ENCODE data around the gene TAAR2. TPM values are rescaled to one million over a fixed set of nuclear protein-coding genes. Genes with fewer than 3 reads are reported as not detected.

The TAAR2 gene
- total and polyA plus RNA-seq, 8 donors, result not detected

- no peak overlapping the region for H3K27ac ChIP-seq
- ATAC-seq, result no peak
- TF ChIP-seq, protein P1, sequence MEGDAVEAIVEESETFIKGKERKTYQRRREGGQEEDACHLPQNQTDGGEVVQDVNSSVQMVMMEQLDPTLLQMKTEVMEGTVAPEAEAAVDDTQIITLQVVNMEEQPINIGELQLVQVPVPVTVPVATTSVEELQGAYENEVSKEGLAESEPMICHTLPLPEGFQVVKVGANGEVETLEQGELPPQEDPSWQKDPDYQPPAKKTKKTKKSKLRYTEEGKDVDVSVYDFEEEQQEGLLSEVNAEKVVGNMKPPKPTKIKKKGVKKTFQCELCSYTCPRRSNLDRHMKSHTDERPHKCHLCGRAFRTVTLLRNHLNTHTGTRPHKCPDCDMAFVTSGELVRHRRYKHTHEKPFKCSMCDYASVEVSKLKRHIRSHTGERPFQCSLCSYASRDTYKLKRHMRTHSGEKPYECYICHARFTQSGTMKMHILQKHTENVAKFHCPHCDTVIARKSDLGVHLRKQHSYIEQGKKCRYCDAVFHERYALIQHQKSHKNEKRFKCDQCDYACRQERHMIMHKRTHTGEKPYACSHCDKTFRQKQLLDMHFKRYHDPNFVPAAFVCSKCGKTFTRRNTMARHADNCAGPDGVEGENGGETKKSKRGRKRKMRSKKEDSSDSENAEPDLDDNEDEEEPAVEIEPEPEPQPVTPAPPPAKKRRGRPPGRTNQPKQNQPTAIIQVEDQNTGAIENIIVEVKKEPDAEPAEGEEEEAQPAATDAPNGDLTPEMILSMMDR (IDR thresholded peaks at IDR 0.05), result no peak
- H3K9me3 ChIP-seq, result no peaks in the 10 kb centered on the region
- no peak for DNase-seq
- 51 to 64% methylated on average over 6 of the region's 6 CpGs for WGBS, 2 donors
- no peaks in the 10 kb centered on the region for H3K4me1 ChIP-seq
- no peaks in the 10 kb centered on the region for H3K36me3 ChIP-seq
- no peak for FAIRE-seq
- H3K27me3 ChIP-seq, result no peaks in the 10 kb centered on the region
- intact Hi-C loops (cut with DNase I), result no loop called here
- H3K4me3 ChIP-seq, result no peak overlapping the region
These were observed 55.5 kb downstream of the TAAR2 start for GRCh38 chr6:132568611-132569010.

- no peaks in the 10 kb centered on the region for H3K27me3 ChIP-seq
- 76 to 79% methylated on average over 1 of the region's 1 CpG for WGBS, 2 donors
- H3K36me3 ChIP-seq, result no peaks in the 10 kb centered on the region
- no peak overlapping the region for H3K27ac ChIP-seq
- TF ChIP-seq, protein P1 (IDR thresholded peaks at IDR 0.05), result no peak
- H3K4me3 ChIP-seq, result no peak overlapping the region
- intact Hi-C loops (cut with DNase I), result no loop called here
- H3K4me1 ChIP-seq, result no peaks in the 10 kb centered on the region
- no peak for ATAC-seq
- FAIRE-seq, result no peak
- no peaks in the 10 kb centered on the region for H3K9me3 ChIP-seq
- DNase-seq, result no peak
These were observed 56.5 kb downstream of the TAAR2 start for GRCh38 chr6:132567566-132567965.

Other genes with a start within 250 kb of the TAAR2 start
- 10 to 100 TPM in 1 of 6 donors, 1 to 10 TPM in 1, under 1 TPM in 4; 0.32 to 13.9 (median 0.78) TPM for gene MOXD1, start 222.8 kb downstream of the TAAR2 start, total RNA-seq
- under 1 TPM; 0.30 to 0.52 TPM for gene MOXD1, start 222.8 kb downstream of the TAAR2 start, polyA plus RNA-seq
- 10 to 100 TPM; 12.2 to 33.0 (median 15.7) TPM for gene STX7, start 111.2 kb downstream of the TAAR2 start, total RNA-seq
- gene STX7, start 111.2 kb downstream of the TAAR2 start, polyA plus RNA-seq, result 1 to 10 TPM; 5.1 to 7.8 TPM
- gene TAAR9, start 86.0 kb downstream of the TAAR2 start, total RNA-seq, result not detected
- gene TAAR9, start 86.0 kb downstream of the TAAR2 start, polyA plus RNA-seq, result not detected
- gene TAAR8, start 71.6 kb downstream of the TAAR2 start, total RNA-seq, result not detected
- not detected for gene TAAR8, start 71.6 kb downstream of the TAAR2 start, polyA plus RNA-seq
- not detected for gene TAAR6, start 54.0 kb downstream of the TAAR2 start, total RNA-seq
- gene TAAR6, start 54.0 kb downstream of the TAAR2 start, polyA plus RNA-seq, result not detected
- gene TAAR5, start 34.5 kb downstream of the TAAR2 start, total RNA-seq, result not detected
- not detected for gene TAAR5, start 34.5 kb downstream of the TAAR2 start, polyA plus RNA-seq
- not detected for gene TAAR1, start 34.9 kb upstream of the TAAR2 start, total RNA-seq
- under 1 TPM in 1 of 2 donors, not detected in 1; 0.33 TPM for gene TAAR1, start 34.9 kb upstream of the TAAR2 start, polyA plus RNA-seq
- 1 to 10 TPM in 3 of 6 donors, under 1 TPM in 3; 0.13 to 4.7 (median 1.0) TPM for gene VNN1, start 89.8 kb upstream of the TAAR2 start, total RNA-seq
- gene VNN1, start 89.8 kb upstream of the TAAR2 start, polyA plus RNA-seq, result 1 to 10 TPM in 1 of 2 donors, under 1 TPM in 1; 0.82 to 1.6 TPM
- gene VNN2, start 133.6 kb upstream of the TAAR2 start, total RNA-seq, result 1 to 10 TPM in 3 of 6 donors, under 1 TPM in 3; 0.63 to 9.6 (median 1.7) TPM
- 1 to 10 TPM in 1 of 2 donors, under 1 TPM in 1; 0.72 to 1.2 TPM for gene VNN2, start 133.6 kb upstream of the TAAR2 start, polyA plus RNA-seq
- 1 to 10 TPM; 4.4 to 9.9 (median 7.2) TPM for gene SLC18B1, start 174.4 kb upstream of the TAAR2 start, total RNA-seq
- gene SLC18B1, start 174.4 kb upstream of the TAAR2 start, polyA plus RNA-seq, result 10 to 100 TPM in 1 of 2 donors, 1 to 10 TPM in 1; 5.5 to 10.9 TPM
- 100 to 1,000 TPM; 511 to 945 (median 775) TPM for gene RPS12, start 190.3 kb upstream of the TAAR2 start, total RNA-seq
- gene RPS12, start 190.3 kb upstream of the TAAR2 start, polyA plus RNA-seq, result 1,000 to 10,000 TPM in 1 of 2 donors, 100 to 1,000 TPM in 1; 995 to 1,464 TPM

Measured in pancreas (tissue), 10 donors.